A673 (cell line): ENCODE data around the gene KCNJ18. TPM values are rescaled to one million over a fixed set of nuclear protein-coding genes. Genes with fewer than 3 reads are reported as not detected.
"Not testable (repeated sequence)": the region's sequence is repeated elsewhere in the genome, so short reads cannot be mapped to it uniquely, and the experiment has no call there.

Source experiments
- BruUV-seq: library from RNA; stranded (reverse); fragments of 400-500 nt; replicated peaks from 2 replicates; lab custom pipeline; 2021; lab: Mats Ljungman, UMichigan
- CTCF ChIA-PET: fragments of 300-600 bp; sonication (Branson Sonifier 250); formaldehyde crosslinking; loops from one replicate; lab custom pipeline; 2022; ENCODE audit warnings: antibody characterized with exemption; lab: Charles Lee
- POLR2A ChIA-PET: fragments of 300-600 bp; sonication (Branson Sonifier 250); formaldehyde crosslinking; loops from one replicate; lab custom pipeline; 2022; ENCODE audit warnings: antibody characterized with exemption; ENCODE audit not compliant: low non-redundant PET; lab: Charles Lee
- DNase-seq: peaks from one replicate; pipeline ENCODE4 v3.0.0-alpha.2; 2015; ENCODE audit warnings: low spot score
- H3K27ac ChIP-seq: fragments of 200-600 bp; sonication (generic); 2 replicates; pipeline ENCODE4 v1.5.1; 2016; ENCODE audit warnings: mixed run types, low read depth, mild to moderate bottlenecking, mixed read lengths, antibody characterized with exemption, low read length; ENCODE audit not compliant: poor library complexity, severe bottlenecking
- H3K27me3 ChIP-seq: fragments of 200-600 bp; sonication (generic); replicated peaks from 2 replicates; pipeline ENCODE4 v1.6.1; 2017; ENCODE audit warnings: mixed run types, low read depth, mild to moderate bottlenecking, mixed read lengths, antibody characterized with exemption, low read length; ENCODE audit not compliant: insufficient read depth, poor library complexity
- H3K36me3 ChIP-seq: fragments of 200-600 bp; sonication (generic); 2 replicates; pipeline ENCODE4 v1.6.1; 2016; ENCODE audit warnings: mixed run types, mild to moderate bottlenecking, mixed read lengths, antibody characterized with exemption, low read length; ENCODE audit not compliant: insufficient read depth, poor library complexity, severe bottlenecking
- H3K4me1 ChIP-seq: fragments of 200-600 bp; sonication (generic); 2 replicates; pipeline ENCODE4 v1.6.1; 2017; ENCODE audit warnings: mixed run types, mild to moderate bottlenecking, mixed read lengths, antibody characterized with exemption, low read length; ENCODE audit not compliant: insufficient read depth, poor library complexity, severe bottlenecking
- H3K4me3 ChIP-seq: fragments of 200-600 bp; sonication (generic); 2 replicates; pipeline ENCODE4 v1.5.1; 2016; ENCODE audit warnings: low read depth, mixed run types, mild to moderate bottlenecking, mixed read lengths, low read length; ENCODE audit not compliant: poor library complexity, severe bottlenecking
- H3K9me3 ChIP-seq: fragments of 200-600 bp; sonication (generic); 2 replicates; pipeline ENCODE4 v1.6.1; 2016; ENCODE audit warnings: mixed run types, low read depth, mild to moderate bottlenecking, mixed read lengths, antibody characterized with exemption, low read length; ENCODE audit not compliant: poor library complexity, severe bottlenecking
- intact Hi-C: fragments of 100-400 bp; cut with micrococcal nuclease; formaldehyde crosslinking; loops from one replicate; pipeline ENCODE4 v1.10.0; 2022; ENCODE audit not compliant: unreplicated experiment
- total RNA-seq: library from RNA; stranded (reverse); gene quantifications from 2 replicates; pipeline ENCODE4 v1.2.3, GENCODE V29; 2021

The KCNJ18 gene
- total RNA-seq, 1 experiment from 2014 or later, result not detected

GRCh38 chr17:21738241-21738640 is 45.9 kb downstream of the KCNJ18 start:
- H3K4me1 ChIP-seq, intact Hi-C loops, POLR2A ChIA-PET, H3K27ac ChIP-seq, H3K4me3 ChIP-seq, H3K27me3 ChIP-seq, DNase-seq, CTCF ChIA-PET, H3K9me3 ChIP-seq, BruUV-seq, H3K36me3 ChIP-seq: not testable (repeated sequence)

- H3K4me1 ChIP-seq, POLR2A ChIA-PET, H3K9me3 ChIP-seq, H3K36me3 ChIP-seq, intact Hi-C loops, H3K27me3 ChIP-seq, CTCF ChIA-PET, BruUV-seq, H3K4me3 ChIP-seq, DNase-seq, H3K27ac ChIP-seq: not testable (repeated sequence)
These were observed 46.7 kb downstream of the KCNJ18 start for GRCh38 chr17:21738877-21739474.

- POLR2A ChIA-PET, result not testable (repeated sequence)
These were observed 47.2 kb downstream of the KCNJ18 start for GRCh38 chr17:21739485-21739884.

DNA sequence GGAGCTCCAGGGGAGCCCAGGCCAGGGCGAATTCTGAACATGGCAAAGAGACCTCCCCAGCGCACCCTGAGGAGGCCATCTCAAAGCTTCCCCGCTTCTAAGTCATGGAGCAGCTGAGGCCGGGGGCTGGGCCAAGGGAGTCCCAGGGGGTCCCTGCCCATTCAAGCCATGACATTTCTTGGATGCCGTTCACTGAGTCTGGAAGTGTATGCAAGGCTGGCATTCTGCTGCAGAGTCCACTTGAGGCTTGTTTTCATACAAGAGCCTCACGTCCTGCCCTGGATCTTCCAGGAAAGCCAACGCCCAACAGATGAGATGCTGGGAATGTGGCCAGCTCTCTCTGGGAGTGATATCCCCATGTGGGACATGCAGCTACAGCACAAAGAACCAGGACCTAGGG is 48.5 kb downstream of the KCNJ18 start:
- POLR2A ChIA-PET, H3K4me1 ChIP-seq, intact Hi-C loops, H3K27me3 ChIP-seq, CTCF ChIA-PET, H3K9me3 ChIP-seq, H3K27ac ChIP-seq, H3K4me3 ChIP-seq, BruUV-seq, H3K36me3 ChIP-seq, DNase-seq: not testable (repeated sequence)

More at GRCh38 chr17:21739485-21739884, 47.2 kb downstream of the KCNJ18 start:
- H3K4me1 ChIP-seq, BruUV-seq, H3K27ac ChIP-seq, H3K9me3 ChIP-seq, H3K27me3 ChIP-seq, CTCF ChIA-PET, H3K4me3 ChIP-seq, H3K36me3 ChIP-seq, intact Hi-C loops, DNase-seq: not testable (repeated sequence)

DNA sequence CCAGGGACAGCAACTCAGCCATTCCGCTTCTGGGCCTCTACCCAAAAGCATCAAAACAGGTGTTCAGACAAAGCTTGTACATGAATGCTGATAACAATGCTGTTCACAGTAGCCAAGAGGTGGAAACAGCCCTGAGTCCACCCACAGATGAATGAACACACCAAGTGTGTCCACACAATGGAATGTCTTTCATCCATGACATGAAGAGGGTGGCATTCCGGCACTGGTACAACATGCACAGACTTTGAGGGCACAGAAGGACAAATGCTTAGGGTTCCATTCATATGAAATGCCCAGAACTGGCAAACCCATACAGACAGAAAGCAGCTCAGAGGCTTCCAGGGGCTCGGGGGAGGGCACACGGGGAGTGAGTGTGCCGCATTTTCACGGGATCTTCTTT is 49.2 kb downstream of the KCNJ18 start:
- H3K27me3 ChIP-seq, DNase-seq, POLR2A ChIA-PET, CTCF ChIA-PET, H3K36me3 ChIP-seq, H3K4me3 ChIP-seq, H3K27ac ChIP-seq, BruUV-seq, intact Hi-C loops, H3K9me3 ChIP-seq, H3K4me1 ChIP-seq: not testable (repeated sequence)
